Activated gamma-delta T cell treated with Interleukin-2 at 50 U/mL for 16 hours (primary cell): ENCODE results near the gene GHSR.

Experiments used
- DNase-seq: peaks from one replicate; pipeline ENCODE4 v3.0.0-alpha.2; 2020

Gene GHSR

GRCh38 chr3:172447611-172448579 lies at the start of gene GHSR:
Gene GHSR, minus strand, starts transcription at chr3:172448456. Its CDS starts 43 bp downstream, at chr3:172448413.
- peak; percentile 7 for DNase-seq

- DNase-seq: peak; percentile 80
Measured at GRCh38 chr3:172490198-172490669, 42.0 kb upstream of the GHSR start.

GRCh38 chr3:172478116-172478515 lies 29.9 kb upstream of the GHSR start:
- no peak for DNase-seq

- DNase-seq: no peak
Measured at GRCh38 chr3:172476347-172476746, 28.1 kb upstream of the GHSR start.

GRCh38 chr3:172475703-172476102 lies 27.4 kb upstream of the GHSR start:
- no peak for DNase-seq

- no peak for DNase-seq
Measured at GRCh38 chr3:172471903-172472302, 23.6 kb upstream of the GHSR start.

- DNase-seq: no peak
Measured at GRCh38 chr3:172470588-172470987, 22.3 kb upstream of the GHSR start.

GRCh38 chr3:172467170-172467824 lies 19.0 kb upstream of the GHSR start:
- no peak for DNase-seq

- DNase-seq: no peak
Measured at GRCh38 chr3:172466553-172467130, 18.4 kb upstream of the GHSR start.

GRCh38 chr3:172465281-172465680 lies 17.0 kb upstream of the GHSR start:
- no peak for DNase-seq

GRCh38 chr3:172464306-172464705 lies 16.1 kb upstream of the GHSR start:
- DNase-seq: no peak

- no peak for DNase-seq
Measured at GRCh38 chr3:172461530-172462138, 13.4 kb upstream of the GHSR start.

GRCh38 chr3:172456404-172456803 lies 8.1 kb upstream of the GHSR start:
- no peak for DNase-seq

GRCh38 chr3:172454180-172454579 lies 5.9 kb upstream of the GHSR start:
- no peak for DNase-seq

- no peak for DNase-seq
Measured at GRCh38 chr3:172449466-172450149, 1.4 kb upstream of the GHSR start.

GRCh38 chr3:172448661-172449465 lies 607 bp upstream of the GHSR start:
- no peak for DNase-seq

GRCh38 chr3:172446198-172446597 lies 2.1 kb downstream of the GHSR start:
- DNase-seq: no peak

- DNase-seq: no peak
Measured at GRCh38 chr3:172444821-172445220, 3.4 kb downstream of the GHSR start.

- DNase-seq: no peak
Measured at GRCh38 chr3:172442606-172443005, 5.7 kb downstream of the GHSR start.

GRCh38 chr3:172441581-172441980 lies 6.7 kb downstream of the GHSR start:
- DNase-seq: no peak

- no peak for DNase-seq
Measured at GRCh38 chr3:172438186-172438585, 10.1 kb downstream of the GHSR start.

- DNase-seq: no peak
Measured at GRCh38 chr3:172437713-172438112, 10.5 kb downstream of the GHSR start.
